Middle frontal gyrus (tissue), 1 donor: ENCODE measurements around the gene ZNF683.
"Not testable (repeated sequence)": the region's sequence is repeated elsewhere in the genome, so short reads cannot be mapped to it uniquely, and the experiment has no call there.

Experiments
- DNase-seq: peaks from one replicate; pipeline ENCODE4 v3.0.0-alpha.2; 2015; ENCODE audit warnings: low spot score; ENCODE audit errors: extremely low spot score

ZNF683 gene

DNA sequence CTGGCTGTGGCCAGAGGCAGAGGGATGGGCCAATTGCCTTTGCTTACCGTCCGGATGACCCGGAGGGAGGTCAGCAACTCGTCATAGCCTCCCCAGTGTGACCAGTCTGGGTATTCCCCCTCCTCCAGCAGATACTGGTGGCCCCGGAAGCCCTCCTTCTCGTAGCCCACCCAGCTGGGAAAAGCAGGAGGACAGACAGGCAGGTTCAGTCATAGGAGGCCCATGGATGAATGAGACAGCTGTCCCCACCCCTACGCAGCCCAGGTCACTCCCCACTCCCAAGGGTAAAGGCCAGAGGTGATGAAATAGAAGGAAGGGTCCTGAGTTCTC is 35.4 kb downstream of the ZNF683 start:
- no peak for DNase-seq

DNA sequence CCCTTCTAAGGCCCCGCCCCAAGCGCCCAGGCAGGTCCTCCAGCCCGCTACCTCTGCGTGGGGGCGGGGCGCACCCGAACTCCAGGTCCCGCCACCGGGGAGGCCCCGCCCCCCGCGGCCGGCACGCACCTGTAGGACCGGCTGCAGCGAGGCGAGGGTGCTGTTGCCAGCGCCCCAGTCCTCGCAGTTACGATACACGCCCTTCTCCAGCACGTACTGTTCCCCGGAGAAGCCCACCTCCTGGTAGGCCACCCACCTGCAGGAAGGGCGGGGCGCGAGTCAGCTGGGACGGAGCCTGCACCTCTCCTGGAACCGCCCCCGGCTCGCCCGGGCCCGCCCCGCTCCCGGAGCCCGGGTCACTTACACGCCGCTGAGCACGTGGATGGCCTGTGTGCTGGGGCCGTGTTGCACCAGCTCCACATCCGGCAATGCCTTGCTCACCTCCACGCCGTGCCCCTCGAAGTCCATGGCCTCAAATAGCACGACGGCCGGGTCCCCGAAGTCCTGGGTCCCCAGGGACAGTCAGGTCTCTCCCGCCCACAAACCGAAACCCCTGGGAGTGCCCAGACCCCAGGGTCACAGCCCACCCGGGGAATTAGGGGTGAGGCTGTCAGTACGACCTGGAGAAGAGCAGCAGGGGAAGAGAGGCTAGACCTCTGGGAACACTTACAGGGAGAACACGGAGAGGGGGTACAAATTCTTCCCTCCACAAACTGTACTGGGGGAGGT is 35.9 kb downstream of the ZNF683 start:
- DNase-seq = no peak

GRCh38 chr1:26335774-26336476 is 36.6 kb downstream of the ZNF683 start:
- no peak for DNase-seq

- DNase-seq = not testable (repeated sequence)
Observed at GRCh38 chr1:26333312-26333711, 39.2 kb downstream of the ZNF683 start.

DNA sequence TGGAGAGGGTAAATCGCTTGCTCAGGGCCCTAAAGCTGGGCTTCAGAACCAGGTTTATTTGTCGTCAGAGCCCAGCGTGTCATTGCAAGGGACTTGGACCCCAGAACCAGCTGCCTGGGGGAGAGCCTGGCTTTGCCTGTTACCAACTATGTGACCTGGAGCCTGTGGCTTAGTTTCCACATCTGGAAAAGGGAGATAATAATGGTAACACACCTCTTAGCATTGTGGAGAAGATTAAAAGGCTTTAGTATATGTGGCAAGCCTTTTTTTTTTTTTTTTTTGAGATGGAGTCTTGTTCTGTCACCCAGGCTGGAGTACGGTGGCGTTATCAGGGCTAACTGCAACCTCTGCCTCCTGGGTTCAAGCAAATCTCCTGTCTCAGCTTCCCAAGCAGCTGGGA is 42.3 kb downstream of the ZNF683 start:
- no peak for DNase-seq

DNA sequence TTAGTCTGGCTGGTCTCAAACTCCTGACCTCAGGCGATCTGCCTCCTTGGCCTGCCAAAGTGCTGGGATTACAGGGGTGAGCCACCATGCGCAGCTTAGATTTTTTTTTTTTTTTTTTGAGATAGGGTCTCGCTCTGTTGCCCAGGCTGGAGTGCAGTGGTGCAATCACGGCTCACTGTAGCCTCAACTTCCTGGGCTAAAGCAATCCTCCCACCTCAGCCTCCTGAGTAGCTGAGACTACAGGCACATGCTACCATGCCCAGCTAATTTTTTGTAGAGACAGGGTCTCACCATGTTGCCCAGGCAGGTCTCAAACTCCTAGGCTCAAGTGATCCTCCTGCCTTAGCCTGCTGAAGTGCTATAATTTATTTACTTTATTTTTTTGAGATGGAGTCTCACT is 43.2 kb downstream of the ZNF683 start:
- DNase-seq = not testable (repeated sequence)

- DNase-seq = no peak
Observed at GRCh38 chr1:26328597-26328996, 44.0 kb downstream of the ZNF683 start.

DNA sequence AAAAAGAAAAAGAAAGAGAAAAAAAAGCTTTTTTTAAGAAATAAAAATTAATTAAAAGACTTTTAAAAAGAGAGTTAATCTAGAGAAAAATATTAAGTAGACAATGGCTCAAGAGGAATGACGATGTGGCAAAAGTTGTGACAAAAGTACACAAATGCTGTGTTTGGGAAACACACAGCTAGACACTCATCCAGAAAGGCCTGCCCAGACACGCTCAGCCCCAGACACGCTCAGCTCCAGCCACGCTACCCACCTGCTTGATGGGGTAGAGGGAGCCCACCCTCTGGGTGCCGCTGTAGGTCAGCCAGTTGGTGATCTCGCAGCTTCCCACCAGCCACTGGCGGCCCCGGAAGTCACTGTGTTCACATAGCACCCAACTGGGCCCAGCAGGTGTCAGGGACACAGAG is 44.6 kb downstream of the ZNF683 start:
- DNase-seq = no peak

GRCh38 chr1:26324550-26324949 is 48.0 kb downstream of the ZNF683 start:
- DNase-seq = no peak

DNA sequence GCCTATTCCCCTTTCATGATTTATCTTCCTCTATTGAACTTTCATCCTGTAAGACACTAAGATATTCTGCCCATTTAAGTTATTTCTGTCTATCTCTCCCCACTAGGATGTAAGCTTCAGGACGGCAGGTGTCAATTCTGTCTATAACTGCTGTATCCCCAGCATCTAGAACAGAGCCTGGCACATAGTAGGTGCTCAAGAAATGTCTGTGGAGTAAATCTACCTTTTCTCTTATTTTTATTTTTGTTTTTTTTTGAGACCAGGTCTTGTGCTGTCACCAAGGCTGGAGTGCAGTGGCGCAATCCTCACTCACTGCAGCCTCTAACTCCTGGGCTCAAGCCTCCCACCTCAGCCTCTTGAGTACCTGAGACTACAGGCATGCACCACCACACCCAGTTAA is 49.2 kb downstream of the ZNF683 start:
- DNase-seq = no peak

DNA sequence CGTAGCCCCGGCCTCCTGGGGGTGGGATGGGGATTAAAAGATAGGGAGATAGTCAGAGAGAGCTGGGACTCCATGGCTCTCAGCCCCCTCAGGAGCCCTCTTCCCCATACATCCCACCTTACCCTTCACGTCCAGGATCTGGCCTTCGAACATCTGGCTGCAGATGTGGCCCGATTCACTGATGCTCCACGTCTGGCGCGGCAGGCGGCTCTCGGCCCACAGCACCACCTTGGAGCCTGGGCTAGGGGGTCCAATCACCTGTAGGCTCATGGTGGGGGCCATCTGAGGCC is 50.6 kb downstream of the ZNF683 start:
- no peak for DNase-seq

DNA sequence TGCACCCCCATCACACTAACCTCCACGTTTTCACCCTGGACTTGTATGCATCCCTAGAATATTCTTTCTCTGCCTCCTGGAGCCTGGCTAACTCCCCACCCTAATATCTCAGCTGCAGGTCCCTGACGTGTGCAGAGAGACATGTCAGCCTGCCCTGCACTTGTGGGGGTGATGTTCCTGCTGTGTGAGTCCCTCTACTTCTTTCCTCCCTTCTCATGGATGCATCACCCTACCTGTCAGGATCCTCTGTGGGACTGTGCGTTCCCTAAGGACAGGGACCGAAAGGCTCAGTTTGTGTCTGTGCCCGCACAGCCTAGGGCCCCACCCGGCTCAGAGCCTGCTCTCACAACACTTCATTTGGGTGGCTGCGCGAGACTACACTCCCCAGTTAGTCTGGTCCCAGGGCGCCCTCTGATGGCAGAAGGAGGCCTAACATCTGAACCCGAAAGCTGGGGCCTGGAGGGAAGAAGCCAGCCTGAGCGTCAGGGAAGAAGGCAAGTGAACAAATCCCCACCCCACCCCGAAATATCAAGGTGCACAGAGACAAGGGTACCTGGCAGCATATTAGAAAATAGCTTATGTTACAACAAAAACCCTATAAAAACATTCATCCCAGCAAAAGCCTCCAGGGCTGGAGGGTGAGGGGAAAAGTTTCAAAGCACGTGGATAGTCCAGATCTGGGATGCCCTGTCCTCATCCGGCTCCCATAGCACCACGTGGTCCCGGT is 51.1 kb downstream of the ZNF683 start:
- peak; percentile 90 for DNase-seq

DNA sequence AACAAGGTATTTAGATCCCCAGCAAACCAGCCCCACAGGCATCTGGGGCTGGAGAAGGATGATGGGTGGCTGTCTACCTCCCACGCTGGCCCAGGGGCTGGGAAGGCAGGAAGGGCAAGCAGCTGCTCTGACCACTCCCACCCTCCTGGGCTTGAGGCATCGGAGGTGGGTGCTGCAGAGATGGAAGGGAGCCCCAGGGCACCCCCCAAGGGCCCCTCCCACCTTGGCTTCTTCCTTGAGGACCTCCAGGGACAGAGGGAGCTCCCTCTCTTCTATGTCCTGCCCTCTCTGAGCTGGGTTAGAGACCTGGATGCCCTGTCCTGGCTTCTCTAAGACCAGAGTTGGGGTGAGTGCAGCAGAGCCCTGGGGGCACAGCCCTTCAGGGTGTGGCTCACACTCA is 51.7 kb downstream of the ZNF683 start:
- DNase-seq = no peak

- no peak for DNase-seq
Observed at GRCh38 chr1:26318338-26319064, 54.0 kb downstream of the ZNF683 start.

GRCh38 chr1:26317612-26318337 is 54.8 kb downstream of the ZNF683 start, which contains the start of gene CD52:
Gene CD52 (plus strand): TSS chr1:26317958. CDS start chr1:26318018, 60 bp downstream.
- no peak for DNase-seq

- DNase-seq = no peak
Observed at GRCh38 chr1:26317146-26317545, 55.4 kb downstream of the ZNF683 start.

- no peak for DNase-seq
Observed at GRCh38 chr1:26315874-26316850, 56.4 kb downstream of the ZNF683 start.

- no peak for DNase-seq
Observed at GRCh38 chr1:26314501-26314900, 58.0 kb downstream of the ZNF683 start.
